DOHH2 (cell line): Measurements from ENCODE around the gene CUL7.
"Not testable (repeated sequence)": the region's sequence is repeated elsewhere in the genome, so short reads cannot be mapped to it uniquely, and the experiment has no call there.

ENCODE experiments used
- H3F3A ChIP-seq: fragments of 200-600 bp; sonication (generic), shearing (Covaris generic); 2 replicates; pipeline ENCODE4 v1.6.0; 2016; ENCODE audit warnings: antibody characterized with exemption, mild to moderate bottlenecking; ENCODE audit not compliant: control insufficient read depth, insufficient read depth
- H3K27ac ChIP-seq: fragments of 200-600 bp; sonication (generic); 2 replicates; pipeline ENCODE4 v1.5.1; 2014; ENCODE audit warnings: low read depth, mild to moderate bottlenecking, low read length, moderate library complexity
- H3K27me3 ChIP-seq: fragments of 200-600 bp; sonication (generic); 2 replicates; pipeline ENCODE4 v1.6.1; 2014; ENCODE audit warnings: mild to moderate bottlenecking, low read length, mixed read lengths; ENCODE audit not compliant: control insufficient read depth
- H3K36me3 ChIP-seq: fragments of 200-600 bp; sonication (generic); 2 replicates; pipeline ENCODE4 v1.6.1; 2014; ENCODE audit warnings: mild to moderate bottlenecking, low read length, moderate library complexity, mixed read lengths; ENCODE audit not compliant: control insufficient read depth
- H3K4me1 ChIP-seq: fragments of 200-600 bp; sonication (generic); 2 replicates; pipeline ENCODE4 v1.6.1; 2014; ENCODE audit warnings: mild to moderate bottlenecking, low read length, mixed read lengths; ENCODE audit not compliant: control insufficient read depth
- H3K4me2 ChIP-seq: fragments of 200-600 bp; sonication (generic); 2 replicates; pipeline ENCODE4 v1.6.0; 2014; ENCODE audit warnings: mild to moderate bottlenecking, low read length, moderate library complexity
- H3K4me3 ChIP-seq: fragments of 200-600 bp; sonication (generic); 2 replicates; pipeline ENCODE4 v1.5.1; 2014; ENCODE audit warnings: mild to moderate bottlenecking, low read length, mixed read lengths
- H3K79me2 ChIP-seq: fragments of 200-600 bp; sonication (generic); 2 replicates; pipeline ENCODE4 v1.6.1; 2014; ENCODE audit warnings: mild to moderate bottlenecking, low read length, mixed read lengths; ENCODE audit not compliant: control insufficient read depth
- H3K9me2 ChIP-seq: fragments of 200-600 bp; sonication (generic); replicated peaks from 2 replicates; pipeline ENCODE4 v1.6.1; 2014; ENCODE audit warnings: mild to moderate bottlenecking, low read length, mixed read lengths; ENCODE audit not compliant: control insufficient read depth
- H3K9me3 ChIP-seq: fragments of 200-600 bp; sonication (generic); 2 replicates; pipeline ENCODE4 v1.6.1; 2014; ENCODE audit warnings: antibody characterized with exemption, low read length, mixed read lengths; ENCODE audit not compliant: control insufficient read depth, insufficient read depth
- H4K20me1 ChIP-seq: fragments of 200-600 bp; sonication (generic); 2 replicates; pipeline ENCODE4 v1.6.0; 2014; ENCODE audit warnings: low read depth, mild to moderate bottlenecking, antibody characterized with exemption, low read length, moderate library complexity; ENCODE audit not compliant: control insufficient read depth, insufficient read depth
- EZH2phosphoT487 ChIP-seq: fragments of 200-600 bp; sonication (generic); IDR thresholded peaks from 2 replicates; pipeline ENCODE4 v1.6.1; 2017; ENCODE audit warnings: borderline replicate concordance, mild to moderate bottlenecking, antibody characterized with exemption, low read length, moderate library complexity, mixed read lengths
- TF ChIP-seq, protein P1 (sequence below): fragments of 200-600 bp; sonication (generic); IDR thresholded peaks from one replicate; pipeline ENCODE4 v1.5.1; 2014; ENCODE audit warnings: antibody characterized with exemption, mild to moderate bottlenecking, low read depth, low read length; ENCODE audit not compliant: poor library complexity, severe bottlenecking

CUL7 gene

GRCh38 chr6:43086022-43086658, 32.5 kb upstream of the CUL7 start:
- Histone ChIP-seq H3K9me3 (no peaks in the 10 kb centered on the region), H3K36me3 (no peaks in the 10 kb centered on the region), H3F3A (no peaks in the 10 kb centered on the region), H3K4me2 (no peak overlapping the region), H3K27me3 (peaks cover 16% of the 10 kb centered on the region), H3K4me3 (no peak overlapping the region), H3K4me1 (no peaks in the 10 kb centered on the region), H3K9me2 (no peaks in the 10 kb centered on the region), H4K20me1 (no peaks in the 10 kb centered on the region), H3K27ac (no peak overlapping the region), H3K79me2 (no peaks in the 10 kb centered on the region)
- TF ChIP-seq, protein P1, sequence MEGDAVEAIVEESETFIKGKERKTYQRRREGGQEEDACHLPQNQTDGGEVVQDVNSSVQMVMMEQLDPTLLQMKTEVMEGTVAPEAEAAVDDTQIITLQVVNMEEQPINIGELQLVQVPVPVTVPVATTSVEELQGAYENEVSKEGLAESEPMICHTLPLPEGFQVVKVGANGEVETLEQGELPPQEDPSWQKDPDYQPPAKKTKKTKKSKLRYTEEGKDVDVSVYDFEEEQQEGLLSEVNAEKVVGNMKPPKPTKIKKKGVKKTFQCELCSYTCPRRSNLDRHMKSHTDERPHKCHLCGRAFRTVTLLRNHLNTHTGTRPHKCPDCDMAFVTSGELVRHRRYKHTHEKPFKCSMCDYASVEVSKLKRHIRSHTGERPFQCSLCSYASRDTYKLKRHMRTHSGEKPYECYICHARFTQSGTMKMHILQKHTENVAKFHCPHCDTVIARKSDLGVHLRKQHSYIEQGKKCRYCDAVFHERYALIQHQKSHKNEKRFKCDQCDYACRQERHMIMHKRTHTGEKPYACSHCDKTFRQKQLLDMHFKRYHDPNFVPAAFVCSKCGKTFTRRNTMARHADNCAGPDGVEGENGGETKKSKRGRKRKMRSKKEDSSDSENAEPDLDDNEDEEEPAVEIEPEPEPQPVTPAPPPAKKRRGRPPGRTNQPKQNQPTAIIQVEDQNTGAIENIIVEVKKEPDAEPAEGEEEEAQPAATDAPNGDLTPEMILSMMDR = no peak
- TF ChIP-seq EZH2phosphoT487 = no peak

DNA sequence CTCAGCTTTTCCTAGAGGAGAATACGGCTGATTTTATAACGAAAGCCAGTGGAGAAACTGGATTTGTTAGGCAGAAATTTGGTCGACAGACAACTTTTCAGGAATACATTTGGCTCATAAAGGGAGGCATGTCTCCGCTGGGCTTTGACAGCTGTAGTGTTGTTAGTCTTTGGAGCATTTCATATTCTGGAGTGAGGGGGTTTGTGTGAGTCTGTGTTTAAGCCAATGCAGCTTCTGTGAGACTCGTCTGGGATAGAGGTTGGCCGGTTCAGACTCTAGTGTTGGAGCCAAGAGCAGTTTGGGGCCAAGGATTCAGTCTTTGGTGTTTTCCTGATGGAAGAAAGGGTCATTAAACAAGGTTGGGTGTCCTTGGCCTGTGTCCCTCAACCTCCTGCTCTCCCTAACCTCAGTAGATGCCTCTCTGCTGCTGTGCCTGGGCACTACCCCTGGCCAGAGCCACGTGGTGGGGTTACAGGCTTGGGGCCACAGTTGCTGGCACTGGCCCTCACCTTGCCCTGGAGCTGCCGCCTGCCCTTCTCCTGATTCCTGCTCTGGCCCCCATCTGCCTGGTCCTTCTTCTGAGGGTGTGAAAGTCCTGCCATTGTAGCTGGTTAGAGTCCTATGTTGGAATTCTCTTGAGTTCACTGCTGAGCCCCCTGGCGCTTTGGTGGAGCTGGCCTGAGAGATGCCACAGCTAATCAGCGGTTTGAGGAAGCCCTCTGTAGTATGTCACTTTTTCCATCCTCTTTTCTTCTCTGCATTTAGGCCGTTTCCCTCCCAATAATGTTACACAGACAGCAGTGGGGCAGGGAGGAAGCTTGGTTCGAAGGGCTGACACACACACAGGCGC, 29.4 kb upstream of the CUL7 start:
- H3K36me3 ChIP-seq = no peaks in the 10 kb centered on the region
- H3K4me2 ChIP-seq = no peak overlapping the region
- H3K9me2 ChIP-seq = no peaks in the 10 kb centered on the region
- H3K4me3 ChIP-seq = no peak overlapping the region
- no peaks in the 10 kb centered on the region for H3K79me2 ChIP-seq
- no peak overlapping the region for H3K27ac ChIP-seq
- no peaks in the 10 kb centered on the region for H3F3A ChIP-seq
- no peaks in the 10 kb centered on the region for H3K9me3 ChIP-seq
- no peaks in the 10 kb centered on the region for H3K4me1 ChIP-seq
- TF ChIP-seq EZH2phosphoT487 = no peak
- TF ChIP-seq, protein P1 = no peak
- peaks cover 26% of the 10 kb centered on the region for H3K27me3 ChIP-seq
- no peaks in the 10 kb centered on the region for H4K20me1 ChIP-seq

DNA sequence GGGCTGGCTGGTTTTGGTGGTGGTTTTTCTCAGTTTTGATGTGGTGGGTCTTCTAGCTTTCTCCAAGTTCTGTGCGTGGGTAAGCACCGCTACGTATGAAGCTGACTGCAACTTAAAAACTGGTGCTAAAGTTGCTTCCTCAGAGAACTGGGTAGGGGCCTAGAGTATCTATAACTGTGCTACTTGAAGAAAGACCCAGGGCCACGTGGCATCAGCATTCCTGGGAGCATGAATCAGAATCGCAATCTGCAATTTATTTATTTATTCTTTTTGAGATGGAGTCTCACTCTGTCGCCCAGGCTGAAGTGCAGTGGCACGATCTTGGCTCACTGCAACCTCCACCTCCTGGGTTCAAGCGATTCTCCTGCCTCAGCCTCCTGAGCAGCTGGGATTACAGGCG, 28.3 kb upstream of the CUL7 start:
- H3K27me3 ChIP-seq = peaks cover 37% of the 10 kb centered on the region
- not testable (repeated sequence) for H3K36me3 ChIP-seq, H3K4me3 ChIP-seq, H3K27ac ChIP-seq, H3K4me2 ChIP-seq, H3K9me2 ChIP-seq, H3K79me2 ChIP-seq, H3K4me1 ChIP-seq, H3F3A ChIP-seq, H4K20me1 ChIP-seq, H3K9me3 ChIP-seq

DNA sequence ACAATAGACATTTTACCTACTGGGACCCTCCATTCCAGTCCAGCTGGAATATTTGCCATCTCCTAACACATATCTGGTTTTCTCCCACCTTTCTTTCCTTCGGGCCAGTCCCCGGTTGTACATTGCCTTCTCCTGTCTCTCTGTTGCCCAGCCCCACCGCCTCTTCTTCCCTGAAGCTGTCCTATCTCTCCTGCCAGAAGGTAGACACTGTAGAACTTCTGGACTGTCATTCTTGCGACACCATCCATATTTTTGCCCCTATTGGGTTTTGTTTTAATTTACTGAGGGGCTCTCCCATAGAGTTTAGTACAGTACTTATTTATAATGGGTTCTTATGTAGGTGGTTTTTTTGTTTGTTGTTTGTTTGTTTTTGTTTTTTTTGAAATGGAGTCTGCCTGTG, 27.4 kb upstream of the CUL7 start:
- peaks cover 42% of the 10 kb centered on the region for H3K27me3 ChIP-seq
- no peaks in the 10 kb centered on the region for H4K20me1 ChIP-seq
- no peaks in the 10 kb centered on the region for H3K9me3 ChIP-seq
- H3K9me2 ChIP-seq = no peaks in the 10 kb centered on the region
- no peaks in the 10 kb centered on the region for H3K36me3 ChIP-seq
- no peak overlapping the region for H3K4me3 ChIP-seq
- H3K4me2 ChIP-seq = no peak overlapping the region
- no peak overlapping the region for H3K27ac ChIP-seq
- no peaks in the 10 kb centered on the region for H3F3A ChIP-seq
- no peaks in the 10 kb centered on the region for H3K79me2 ChIP-seq
- H3K4me1 ChIP-seq = peaks cover 6% of the 10 kb centered on the region; the same call in 1 of the 2 replicates
- no peak for TF ChIP-seq EZH2phosphoT487
- TF ChIP-seq, protein P1 = no peak
